ENCODE data around the gene NEAT1.

NEAT1 gene

GRCh38 chr11:65434667-65435410 is 12.2 kb downstream of the NEAT1 start:
- no peak overlapping the region for H2AFZ ChIP-seq (ENCODE audit: low read depth)
- no peaks in the 10 kb centered on the region for H4K20me1 ChIP-seq (ENCODE audit: insufficient read depth)
- H3K36me3 ChIP-seq (ENCODE audit: insufficient read depth) = no peaks in the 10 kb centered on the region
- peak overlapping the region; percentile 1; the same call in 1 of the 2 replicates for H3K27ac ChIP-seq
- no peak overlapping the region for H3K4me3 ChIP-seq (IDR thresholded peaks at IDR 0.05; ENCODE audit: insufficient read depth, low read depth, low read length)
- H3K4me1 ChIP-seq (ENCODE audit: low read depth, poor library complexity, severe bottlenecking) = peaks cover 88% of the 10 kb centered on the region
- no peak for TF ChIP-seq CTCF (conservative IDR thresholded peaks at IDR 0.05; ENCODE audit: low read depth, low read length)
- H3K79me2 ChIP-seq (ENCODE audit: insufficient read depth, low read depth) = peaks cover 61% of the 10 kb centered on the region; the same call in 1 of the 2 replicates
- H3K9ac ChIP-seq = no peak overlapping the region
- no peaks in the 10 kb centered on the region for H3K27me3 ChIP-seq (ENCODE audit: insufficient read depth, low read depth)
- no peak overlapping the region for H3K4me2 ChIP-seq

- Histone ChIP-seq H3K36me3 (ENCODE audit: insufficient read depth) (no peaks in the 10 kb centered on the region), H4K20me1 (ENCODE audit: insufficient read depth) (no peaks in the 10 kb centered on the region), H3K79me2 (ENCODE audit: insufficient read depth, low read depth) (peaks cover 56% of the 10 kb centered on the region; the same call in 1 of the 2 replicates), H2AFZ (ENCODE audit: low read depth) (no peak overlapping the region), H3K4me1 (ENCODE audit: low read depth, poor library complexity, severe bottlenecking) (peaks cover 88% of the 10 kb centered on the region), H3K27me3 (ENCODE audit: insufficient read depth, low read depth) (no peaks in the 10 kb centered on the region), H3K4me2 (no peak overlapping the region), H3K4me3 (IDR thresholded peaks at IDR 0.05; ENCODE audit: insufficient read depth, low read depth, low read length) (no peak overlapping the region), H3K9ac (no peak overlapping the region), H3K27ac (0 out of 2 replicates have a peak overlapping the region, but pooled peaks have one; percentile 1)
- TF ChIP-seq CTCF (conservative IDR thresholded peaks at IDR 0.05; ENCODE audit: low read depth, low read length) = no peak
Observed at GRCh38 chr11:65435411-65435931, 12.9 kb downstream of the NEAT1 start.

- H3K4me2 ChIP-seq = no peak overlapping the region
- H3K9ac ChIP-seq = no peak overlapping the region
- H3K79me2 ChIP-seq (ENCODE audit: insufficient read depth, low read depth) = peaks cover 51% of the 10 kb centered on the region; the same call in 1 of the 2 replicates
- no peaks in the 10 kb centered on the region for H3K27me3 ChIP-seq (ENCODE audit: insufficient read depth, low read depth)
- no peaks in the 10 kb centered on the region for H3K36me3 ChIP-seq (ENCODE audit: insufficient read depth)
- TF ChIP-seq CTCF (conservative IDR thresholded peaks at IDR 0.05; ENCODE audit: low read depth, low read length) = no peak
- peak overlapping the region; percentile 27; the same call in 1 of the 2 replicates for H3K27ac ChIP-seq
- H3K4me1 ChIP-seq (ENCODE audit: low read depth, poor library complexity, severe bottlenecking) = peaks cover 88% of the 10 kb centered on the region
- H4K20me1 ChIP-seq (ENCODE audit: insufficient read depth) = no peaks in the 10 kb centered on the region
- H2AFZ ChIP-seq (ENCODE audit: low read depth) = no peak overlapping the region
- H3K4me3 ChIP-seq (IDR thresholded peaks at IDR 0.05; ENCODE audit: insufficient read depth, low read depth, low read length) = no peak overlapping the region
Observed at GRCh38 chr11:65435981-65436411, 13.4 kb downstream of the NEAT1 start.

- no peak overlapping the region for H3K4me2 ChIP-seq
- H3K4me1 ChIP-seq (ENCODE audit: low read depth, poor library complexity, severe bottlenecking) = peaks cover 88% of the 10 kb centered on the region
- H3K27ac ChIP-seq = peak overlapping the region; percentile 27; the same call in 1 of the 2 replicates
- H4K20me1 ChIP-seq (ENCODE audit: insufficient read depth) = no peaks in the 10 kb centered on the region
- H3K36me3 ChIP-seq (ENCODE audit: insufficient read depth) = no peaks in the 10 kb centered on the region
- no peak for TF ChIP-seq CTCF (conservative IDR thresholded peaks at IDR 0.05; ENCODE audit: low read depth, low read length)
- no peak overlapping the region for H3K4me3 ChIP-seq (IDR thresholded peaks at IDR 0.05; ENCODE audit: insufficient read depth, low read depth, low read length)
- peaks cover 46% of the 10 kb centered on the region; the same call in 1 of the 2 replicates for H3K79me2 ChIP-seq (ENCODE audit: insufficient read depth, low read depth)
- no peak overlapping the region for H2AFZ ChIP-seq (ENCODE audit: low read depth)
- H3K9ac ChIP-seq = no peak overlapping the region
- no peaks in the 10 kb centered on the region for H3K27me3 ChIP-seq (ENCODE audit: insufficient read depth, low read depth)
Observed at GRCh38 chr11:65436412-65437032, 13.9 kb downstream of the NEAT1 start.
